ENCODE data around the gene RFLNA. TPM values are rescaled to one million over a fixed set of nuclear protein-coding genes. Genes with fewer than 3 reads are reported as not detected.

RFLNA gene
- polyA plus RNA-seq, 1 donor (not counting 4 experiments of a cell fraction or from before 2014, with no cell fraction given): 1.1 TPM

GRCh38 chr12:124259154-124260066 is 35.5 kb upstream of the RFLNA start:
- no peak overlapping the region for H3K4me3 ChIP-seq (ENCODE audit: control insufficient read depth in 2 of 3, extremely low read depth in 1 of 3, insufficient read depth in 2 of 3, low read depth in 1 of 3, low read length in 3 of 3)
- peaks cover 2% of the 10 kb centered on the region for H3K4me1 ChIP-seq (ENCODE audit: control insufficient read depth, extremely low read depth, insufficient read depth, low read length)
- no peaks in the 10 kb centered on the region for H3K9me1 ChIP-seq (ENCODE audit: control insufficient read depth, extremely low read depth, insufficient read depth, low read length)
- no peak for DNase-seq (ENCODE audit: low read depth, low spot score)
- H3K9ac ChIP-seq (ENCODE audit: control insufficient read depth, extremely low read depth, insufficient read depth, low read length): no peak overlapping the region
- no peaks in the 10 kb centered on the region for H3K79me2 ChIP-seq (ENCODE audit: control insufficient read depth, insufficient read depth, low read length)
- no peak overlapping the region for H2AFZ ChIP-seq (ENCODE audit: control insufficient read depth, low read length)
- dilution Hi-C loops (cut with MboI; ENCODE audit: extremely low pct_ligation_motif_present, low sequenced_read_pairs): no loop called here
- TF ChIP-seq EZH2 (IDR thresholded peaks at IDR 0.05; ENCODE audit: low read length): no peak
- TF ChIP-seq CTCF (optimal IDR thresholded peaks at IDR 0.05 in 1 of 3, IDR thresholded peaks at IDR 0.05 in 1 of 3, conservative IDR thresholded peaks at IDR 0.05 in 1 of 3; ENCODE audit: extremely low read depth in 1 of 3, insufficient read depth in 2 of 3, low read length in 3 of 3): no peak
- no peak for FAIRE-seq
- no peaks in the 10 kb centered on the region for H3K9me3 ChIP-seq (ENCODE audit: control insufficient read depth, low read depth, low read length)
- no peak overlapping the region for H3K27ac ChIP-seq (ENCODE audit: control insufficient read depth, insufficient read depth, low read length)
- no peaks in the 10 kb centered on the region for H3K36me3 ChIP-seq (ENCODE audit: control insufficient read depth in 2 of 2, extremely low read depth in 1 of 2, insufficient read depth in 2 of 2, low read length in 2 of 2)
- no peak overlapping the region for H3K4me2 ChIP-seq (ENCODE audit: control insufficient read depth, extremely low read depth, insufficient read depth, low read depth, low read length)
- no peaks in the 10 kb centered on the region for H4K20me1 ChIP-seq (ENCODE audit: control insufficient read depth, extremely low read depth, insufficient read depth, low read length)
- H3K27me3 ChIP-seq (ENCODE audit: control insufficient read depth, extremely low read depth, insufficient read depth, low read length): peaks cover 56% of the 10 kb centered on the region

- Histone ChIP-seq H3K4me2 (ENCODE audit: control insufficient read depth, extremely low read depth, insufficient read depth, low read depth, low read length) (no peak overlapping the region), H3K36me3 (ENCODE audit: control insufficient read depth in 2 of 2, extremely low read depth in 1 of 2, insufficient read depth in 2 of 2, low read length in 2 of 2) (no peaks in the 10 kb centered on the region), H3K4me1 (ENCODE audit: control insufficient read depth, extremely low read depth, insufficient read depth, low read length) (peaks cover 2% of the 10 kb centered on the region), H3K9ac (ENCODE audit: control insufficient read depth, extremely low read depth, insufficient read depth, low read length) (no peak overlapping the region), H4K20me1 (ENCODE audit: control insufficient read depth, extremely low read depth, insufficient read depth, low read length) (no peaks in the 10 kb centered on the region), H3K79me2 (ENCODE audit: control insufficient read depth, insufficient read depth, low read length) (no peaks in the 10 kb centered on the region), H3K9me3 (ENCODE audit: control insufficient read depth, low read depth, low read length) (no peaks in the 10 kb centered on the region), H2AFZ (ENCODE audit: control insufficient read depth, low read length) (no peak overlapping the region), H3K27me3 (ENCODE audit: control insufficient read depth, extremely low read depth, insufficient read depth, low read length) (peaks cover 43% of the 10 kb centered on the region), H3K4me3 (ENCODE audit: control insufficient read depth in 2 of 3, extremely low read depth in 1 of 3, insufficient read depth in 2 of 3, low read depth in 1 of 3, low read length in 3 of 3) (no peak overlapping the region), H3K9me1 (ENCODE audit: control insufficient read depth, extremely low read depth, insufficient read depth, low read length) (no peaks in the 10 kb centered on the region), H3K27ac (ENCODE audit: control insufficient read depth, insufficient read depth, low read length) (no peak overlapping the region)
- no peak for FAIRE-seq
- no peak for TF ChIP-seq EZH2 (IDR thresholded peaks at IDR 0.05; ENCODE audit: low read length)
- no peak for TF ChIP-seq CTCF (optimal IDR thresholded peaks at IDR 0.05 in 1 of 3, IDR thresholded peaks at IDR 0.05 in 1 of 3, conservative IDR thresholded peaks at IDR 0.05 in 1 of 3; ENCODE audit: extremely low read depth in 1 of 3, insufficient read depth in 2 of 3, low read length in 3 of 3)
- dilution Hi-C loops (cut with MboI; ENCODE audit: extremely low pct_ligation_motif_present, low sequenced_read_pairs): no loop called here
- DNase-seq (ENCODE audit: low read depth, low spot score): no peak
Measured at GRCh38 chr12:124261885-124262284, 33.0 kb upstream of the RFLNA start.
